ENCODE measurements around the gene CENPV. TPM values are rescaled to one million over a fixed set of nuclear protein-coding genes. Genes with fewer than 3 reads are reported as not detected.
A peak's percentile ranks its signal among the peaks of the same experiment; 100 is the strongest.

The CENPV gene
- total and polyA plus RNA-seq, 2 of the 13 experiments (the other 11 are each of a cell fraction or from before 2014, with no cell fraction given): 193 to 292 TPM

GRCh38 chr17:16297367-16298139 lies 55.7 kb downstream of the CENPV start (continued):
- TF ChIP-seq ZNF121 (CRISPR knock-in tag; IDR thresholded peaks at IDR 0.05) (no peak), KDM5A (IDR thresholded peaks at IDR 0.05; ENCODE audit: borderline replicate concordance, low read length) (0 out of 2 replicates have a peak, but pooled peaks have one; percentile 17), SNAPC4 (CRISPR knock-in tag; IDR thresholded peaks at IDR 0.05) (no peak), ZSCAN12 (CRISPR knock-in tag; IDR thresholded peaks at IDR 0.05) (no peak), MED1 (CRISPR knock-in tag; IDR thresholded peaks at IDR 0.05) (no peak; the same call in 1 of the 2 replicates), BRCA1 (CRISPR knock-in tag; IDR thresholded peaks at IDR 0.05) (peak; percentile 51; the same call in 1 of the 2 replicates), FOXA1 (IDR thresholded peaks at IDR 0.05) (no peak), FOXA1 (CRISPR knock-in tag; IDR thresholded peaks at IDR 0.05) (no peak), AHDC1 (CRISPR knock-in tag; IDR thresholded peaks at IDR 0.05; ENCODE audit: borderline replicate concordance) (peak; percentile 49), ZNF784 (CRISPR knock-in tag; IDR thresholded peaks at IDR 0.05; ENCODE audit: borderline replicate concordance) (no peak), ATRX (CRISPR knock-in tag; IDR thresholded peaks at IDR 0.05; ENCODE audit: borderline replicate concordance) (no peak), NAIF1 (CRISPR knock-in tag; IDR thresholded peaks at IDR 0.05; ENCODE audit: borderline replicate concordance) (no peak; the same call in 1 of the 2 replicates), PRMT3 (CRISPR knock-in tag; IDR thresholded peaks at IDR 0.05; ENCODE audit: borderline replicate concordance, low read depth) (no peak), BCL6 (CRISPR knock-in tag; IDR thresholded peaks at IDR 0.05) (peak; percentile 73), MLX (CRISPR knock-in tag; IDR thresholded peaks at IDR 0.05) (no peak; the same call in 1 of the 2 replicates), CHD4 (IDR thresholded peaks at IDR 0.05; ENCODE audit: borderline replicate concordance, low read length) (no peak), ZNF44 (CRISPR knock-in tag; IDR thresholded peaks at IDR 0.05) (no peak)

Data from HepG2 (cell line).